Common myeloid progenitor, CD34-positive (primary cell): ENCODE results near the gene CSTB.

Experiments
- CTCF ChIA-PET: fragments of 350-600 bp; sonication (Branson Sonifier 250); formaldehyde crosslinking; loops from one replicate; lab custom pipeline; 2021; ENCODE audit warnings: antibody characterized with exemption; lab: Charles Lee
- POLR2A ChIA-PET: fragments of 350-600 bp; sonication (Branson Sonifier 250); formaldehyde crosslinking; loops from one replicate; lab custom pipeline; 2021; ENCODE audit warnings: antibody characterized with exemption; lab: Charles Lee
- DNase-seq, 3 donors: peaks; one replicate each; pipeline versions ENCODE4 v3.0.0 to v3.0.0-alpha.2; 2013
- H3K27ac ChIP-seq, 2 experiments: 1 replicate in 1 of 2; 2 replicates in 1 of 2; pipeline ENCODE4 v1.7.0; 2013; ENCODE audit warnings: inconsistent platforms in 2 of 2, low read length in 2 of 2, mild to moderate bottlenecking in 2 of 2, low read depth in 1 of 2, moderate library complexity in 1 of 2; ENCODE audit not compliant: severe bottlenecking in 2 of 2, insufficient read depth in 1 of 2, poor library complexity in 1 of 2
- H3K27me3 ChIP-seq, 5 experiments: replicated peaks in 2 of 5; 1 replicate in 3 of 5; 2 replicates in 2 of 5; pipeline versions ENCODE4 v1.6.1 to v1.7.0; 2013; ENCODE audit warnings: low read length in 4 of 5, mild to moderate bottlenecking in 2 of 5, moderate library complexity in 2 of 5, inconsistent platforms in 1 of 5; ENCODE audit not compliant: insufficient read depth in 5 of 5, control insufficient read depth in 4 of 5
- H3K36me3 ChIP-seq, 4 experiments: 1 replicate in 2 of 4; 2 replicates in 2 of 4; pipeline versions ENCODE4 v1.6.1 to v1.7.0; 2013; ENCODE audit warnings: low read length in 3 of 4, control low read depth in 1 of 4, mild to moderate bottlenecking in 1 of 4; ENCODE audit not compliant: control insufficient read depth in 4 of 4, insufficient read depth in 4 of 4
- H3K4me1 ChIP-seq, 4 experiments: 1 replicate in 3 of 4; 2 replicates in 1 of 4; pipeline versions ENCODE4 v1.6.1 to v1.7.1; 2013; ENCODE audit warnings: low read length in 3 of 4, mild to moderate bottlenecking in 3 of 4, control low read depth in 1 of 4, inconsistent platforms in 1 of 4, moderate library complexity in 1 of 4; ENCODE audit not compliant: control insufficient read depth in 4 of 4, insufficient read depth in 4 of 4; ENCODE audit errors: control extremely low read depth in 1 of 4
- H3K4me3 ChIP-seq, 7 experiments: 1 replicate in 4 of 7; 2 replicates in 3 of 7; pipeline versions ENCODE4 v1.5.1 to v1.7.0; 2013; ENCODE audit warnings: mild to moderate bottlenecking in 7 of 7, low read length in 6 of 7, moderate library complexity in 6 of 7, inconsistent platforms in 2 of 7, low read depth in 2 of 7, control low read depth in 1 of 7; ENCODE audit not compliant: insufficient read depth in 4 of 7, control insufficient read depth in 1 of 7; ENCODE audit errors: extremely low read depth in 1 of 7
- H3K9me3 ChIP-seq, 5 experiments: 1 replicate in 4 of 5; 2 replicates in 1 of 5; pipeline versions ENCODE4 v1.6.1 to v1.7.1; 2013; ENCODE audit warnings: low read length in 4 of 5, mild to moderate bottlenecking in 2 of 5, inconsistent platforms in 1 of 5, low read depth in 1 of 5, moderate library complexity in 1 of 5; ENCODE audit not compliant: control insufficient read depth in 4 of 5, insufficient read depth in 2 of 5; ENCODE audit errors: control extremely low read depth in 1 of 5
- whole genome bisulfite sequencing: methylation state at CpG from one replicate; pipeline ENCODE4 v1.1.5; 2013; ENCODE audit not compliant: insufficient coverage; 5-methylcytosine and 5-hydroxymethylcytosine counted together

The CSTB gene

DNA sequence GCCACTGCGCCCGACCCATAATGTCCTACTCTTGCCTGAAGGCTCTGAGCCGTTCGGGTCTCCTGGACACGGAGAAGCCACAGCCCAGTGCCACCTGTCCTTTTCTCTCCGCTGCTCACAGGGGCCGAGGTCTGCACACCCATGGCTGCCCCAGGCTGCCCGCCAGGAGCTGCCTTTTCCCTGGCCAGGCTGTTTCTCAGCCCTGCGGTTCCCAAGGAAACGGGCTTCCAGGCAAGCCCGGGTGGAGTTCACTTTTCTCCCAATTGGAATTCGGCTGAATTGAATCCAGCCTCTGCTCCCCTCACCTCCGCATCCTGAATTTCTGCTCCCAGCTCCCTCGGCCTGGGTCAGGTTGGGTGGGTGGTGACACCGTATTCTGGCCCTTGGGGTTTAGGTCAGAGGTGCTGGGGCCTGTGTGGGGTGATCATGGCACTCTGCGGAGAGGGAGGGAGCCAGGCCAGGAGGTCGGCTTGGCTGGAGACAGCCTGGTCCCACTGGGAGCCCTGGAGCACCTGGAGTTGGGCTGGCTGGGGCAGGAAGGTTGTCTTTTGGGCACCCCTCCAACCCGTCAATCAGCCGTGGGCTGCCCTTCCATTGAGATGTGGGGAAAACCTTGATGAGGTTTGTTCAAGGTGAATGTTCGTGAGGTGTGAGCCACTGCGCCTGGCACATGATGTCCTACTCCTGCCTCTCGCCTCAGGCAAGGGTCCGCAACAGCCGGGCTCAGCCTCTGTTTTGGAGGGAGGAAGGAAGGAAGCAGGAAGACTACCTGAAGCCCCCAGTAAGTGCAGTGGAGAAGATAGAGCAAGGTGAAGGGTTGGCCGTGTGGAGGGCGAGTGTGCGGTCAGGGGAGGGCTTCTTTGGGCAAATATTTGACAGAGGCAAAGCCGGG, 38.4 kb upstream of the CSTB start:
- H3K4me3 ChIP-seq: no peak overlapping the region
- POLR2A ChIA-PET: no interaction called here
- 89% methylated on average over 27 of the region's 28 CpGs for WGBS
- H3K27me3 ChIP-seq: no peaks in the 10 kb centered on the region
- H3K36me3 ChIP-seq: peaks cover 0 to under 1% (median 0%) of the 10 kb centered on the region in 4 experiments
- H3K9me3 ChIP-seq: peaks cover 0 to 10% (median 7%) of the 10 kb centered on the region in 5 experiments
- no peak overlapping the region for H3K27ac ChIP-seq
- peaks cover 0 to 34% (median 11%) of the 10 kb centered on the region in 4 experiments for H3K4me1 ChIP-seq
- CTCF ChIA-PET: interaction anchor here (1.4 kb wide), 1 partner anchor 16 kb away, joined by 4 read pairs; no protein-coding TSS in a partner anchor
- DNase-seq: no peak

DNA sequence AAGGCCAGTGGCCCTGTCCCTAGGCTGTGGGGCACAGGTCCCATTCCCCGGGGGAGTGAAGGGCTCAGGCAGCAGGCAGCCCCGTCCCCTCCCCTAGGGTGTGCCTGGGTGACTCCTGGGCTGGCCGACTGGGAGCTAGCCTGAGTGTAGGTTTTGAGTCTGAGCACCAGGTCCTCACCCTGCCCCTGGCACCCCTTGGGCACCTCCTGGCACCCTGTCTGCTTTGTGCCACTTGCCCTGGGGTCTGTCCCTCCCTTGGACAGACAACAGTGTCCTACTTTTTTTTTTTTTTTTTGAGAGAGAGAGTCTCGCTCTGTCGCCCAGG, 37.5 kb upstream of the CSTB start:
- Histone ChIP-seq H3K4me1 (peaks cover 0 to 33% (median 11%) of the 10 kb centered on the region in 4 experiments), H3K4me3 (no peak overlapping the region), H3K27ac (no peak overlapping the region), H3K27me3 (no peaks in the 10 kb centered on the region), H3K36me3 (peaks cover 0 to 2% (median 0%) of the 10 kb centered on the region in 4 experiments), H3K9me3 (peaks cover 0 to 4% (median 3%) of the 10 kb centered on the region in 5 experiments)
- ChIA-PET CTCF (interaction anchor here (1.0 to 1.4 kb wide), 2 partner anchors 17 to 29 kb away, joined by 4 to 5 read pairs; no protein-coding TSS in a partner anchor), POLR2A (no interaction called here)
- no peak for DNase-seq
- WGBS: 100% methylated on average over 2 of the region's 5 CpGs

DNA sequence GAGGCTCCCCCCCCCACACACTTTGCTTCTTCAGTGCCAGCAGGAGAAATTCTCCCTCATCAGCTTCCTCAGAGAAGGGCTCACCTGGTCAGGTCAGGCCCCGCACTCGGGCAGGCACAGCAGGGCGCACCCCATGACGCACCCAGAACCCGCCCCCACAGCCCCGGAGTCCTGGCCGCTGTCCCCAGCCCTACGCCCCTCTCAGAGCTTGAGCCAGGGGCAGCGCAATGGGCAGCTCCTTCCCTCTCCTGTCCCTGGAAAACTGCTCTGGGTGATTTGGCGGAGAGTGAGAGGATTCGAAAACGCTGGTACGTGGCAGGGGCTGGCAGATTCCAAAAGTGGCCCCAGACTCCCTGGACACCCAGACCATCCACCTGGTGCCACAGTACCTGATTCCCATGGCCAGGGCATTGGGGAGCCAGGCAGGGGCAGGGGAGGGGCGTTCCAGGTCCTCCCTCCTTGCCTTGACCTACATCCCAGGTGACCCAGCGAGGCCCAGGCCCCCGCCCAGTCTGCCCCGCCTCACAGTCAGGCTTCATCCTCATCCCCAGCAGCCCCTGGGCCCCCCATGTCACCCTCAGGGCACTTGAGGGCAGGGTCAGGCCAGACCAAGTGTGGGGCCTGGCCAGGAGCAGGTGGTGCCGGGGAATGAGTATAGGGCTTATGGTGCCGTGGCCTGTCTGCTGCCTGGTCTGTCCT, 37.0 kb upstream of the CSTB start:
- POLR2A ChIA-PET: no interaction called here
- H3K27me3 ChIP-seq: no peaks in the 10 kb centered on the region
- DNase-seq: no peak
- H3K27ac ChIP-seq: no peak overlapping the region
- peaks cover 0 to 31% (median 11%) of the 10 kb centered on the region in 4 experiments for H3K4me1 ChIP-seq
- WGBS: over 99% methylated on average over 11 of the region's 19 CpGs
- H3K9me3 ChIP-seq: no peaks in the 10 kb centered on the region
- CTCF ChIA-PET: interaction anchor here (1.0 to 5.3 kb wide), 4 partner anchors 17 to 127 kb away, joined by 4 to 40 read pairs (median 5); no protein-coding TSS in a partner anchor
- H3K4me3 ChIP-seq: no peak overlapping the region
- H3K36me3 ChIP-seq: peaks cover 0 to 3% (median 0%) of the 10 kb centered on the region in 4 experiments

DNA sequence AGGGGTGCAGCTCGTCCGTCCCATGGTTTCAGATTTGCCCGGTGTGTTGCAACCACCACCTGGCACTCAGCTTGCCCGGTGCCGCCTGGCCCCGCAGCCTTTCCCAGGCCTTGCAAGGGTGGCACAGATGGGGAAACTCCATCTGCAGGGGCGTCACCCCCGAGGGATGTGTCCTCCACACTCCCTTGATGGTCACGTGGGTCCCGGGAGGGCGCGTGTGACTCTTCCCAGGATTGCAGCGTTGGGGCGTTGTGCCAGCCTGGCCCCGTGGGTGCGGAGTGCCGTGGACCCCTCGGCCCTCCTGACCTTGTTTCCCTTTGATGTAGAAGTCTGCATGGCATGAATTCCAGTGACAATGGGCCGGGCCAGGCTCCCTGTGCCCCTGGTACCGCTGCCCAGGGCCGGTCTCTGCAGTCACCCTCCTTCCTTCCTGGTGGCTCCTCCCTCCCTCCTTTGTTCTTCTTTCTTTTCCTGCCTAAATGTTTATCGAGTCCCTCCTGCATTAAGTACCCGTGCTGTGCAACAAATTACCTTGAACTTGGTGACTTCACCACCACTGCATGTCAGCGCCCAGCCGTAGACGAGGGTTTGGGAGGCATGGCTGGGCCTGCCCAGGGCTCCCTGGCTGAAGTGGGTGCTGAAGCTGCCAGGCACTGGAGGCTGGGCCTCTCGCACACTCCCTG, 36.2 kb upstream of the CSTB start:
- no peak overlapping the region for H3K4me3 ChIP-seq
- POLR2A ChIA-PET: no interaction called here
- peaks cover 0 to 4% (median 0%) of the 10 kb centered on the region in 4 experiments for H3K36me3 ChIP-seq
- no peak for DNase-seq
- peaks cover 0 to 23% (median 11%) of the 10 kb centered on the region in 4 experiments for H3K4me1 ChIP-seq
- no peaks in the 10 kb centered on the region for H3K27me3 ChIP-seq
- H3K27ac ChIP-seq: no peak overlapping the region
- no peaks in the 10 kb centered on the region for H3K9me3 ChIP-seq
- WGBS: 73% methylated on average over 24 of the region's 27 CpGs
- CTCF ChIA-PET: interaction anchor here (1.0 to 5.3 kb wide), 9 partner anchors 8 to 164 kb away, joined by 3 to 40 read pairs (median 8); no protein-coding TSS in a partner anchor

DNA sequence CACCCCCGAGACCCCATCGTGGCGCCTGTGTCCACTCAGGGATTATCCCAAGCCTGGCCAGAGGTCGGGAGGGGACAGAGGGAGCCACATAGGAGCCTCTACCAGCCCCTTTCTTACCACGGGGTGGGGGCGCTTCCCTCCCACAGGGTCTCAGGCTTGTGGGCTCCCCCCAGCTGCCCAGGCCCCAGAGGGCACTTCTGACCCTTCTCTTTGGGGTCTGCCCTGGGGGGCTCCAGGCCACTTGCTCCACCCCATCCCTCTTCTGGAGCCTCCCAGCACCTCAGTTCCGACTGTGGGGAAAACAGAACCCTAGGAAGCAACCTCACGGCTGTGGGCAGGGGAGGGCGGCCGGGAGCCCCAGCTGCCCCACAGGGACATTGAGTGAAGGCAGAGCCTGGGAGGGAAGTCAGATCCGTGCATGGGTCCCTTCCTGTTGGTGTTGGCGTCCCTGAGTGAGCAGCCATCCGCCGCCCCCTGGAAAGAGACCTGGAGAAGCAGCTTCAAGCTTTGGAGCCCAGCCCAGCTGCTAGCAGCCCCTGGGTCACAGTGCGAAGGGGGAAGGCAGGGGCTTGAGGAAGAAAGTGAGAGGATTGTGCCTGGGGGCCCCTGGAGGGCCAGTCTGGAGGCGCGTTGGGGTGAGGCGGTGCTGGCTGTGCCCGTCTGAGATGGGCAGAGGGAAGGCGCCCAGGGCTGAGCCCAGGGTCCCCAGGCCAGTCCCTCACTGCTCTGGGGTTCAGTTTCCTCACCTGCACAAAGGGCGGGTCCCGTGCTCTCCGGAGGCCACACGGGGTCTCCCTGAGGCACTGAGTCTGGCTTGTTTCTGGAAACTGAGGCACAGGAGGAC, 35.4 kb upstream of the CSTB start:
- CTCF ChIA-PET: interaction anchor here (0.7 to 5.3 kb wide), 16 partner anchors 8 to 169 kb away, joined by 3 to 40 read pairs (median 4); no protein-coding TSS in a partner anchor
- WGBS: 88% methylated on average over 24 of the region's 24 CpGs
- peaks cover 0 to 4% (median 2%) of the 10 kb centered on the region in 4 experiments for H3K36me3 ChIP-seq
- POLR2A ChIA-PET: interaction anchor here (1.0 kb wide), 1 partner anchor 62 kb away, joined by 5 read pairs; no protein-coding TSS in a partner anchor
- peaks cover 0 to 24% (median 13%) of the 10 kb centered on the region in 4 experiments for H3K4me1 ChIP-seq
- no peaks in the 10 kb centered on the region for H3K9me3 ChIP-seq
- DNase-seq: no peak
- H3K27me3 ChIP-seq: no peaks in the 10 kb centered on the region
- H3K4me3 ChIP-seq: peak overlapping the region in 1 of 7 experiments; percentile 48
- no peak overlapping the region for H3K27ac ChIP-seq
